Measurements from ENCODE around the gene TLN1.
A peak's percentile ranks its signal among the peaks of the same experiment; 100 is the strongest.

TLN1 gene

DNA sequence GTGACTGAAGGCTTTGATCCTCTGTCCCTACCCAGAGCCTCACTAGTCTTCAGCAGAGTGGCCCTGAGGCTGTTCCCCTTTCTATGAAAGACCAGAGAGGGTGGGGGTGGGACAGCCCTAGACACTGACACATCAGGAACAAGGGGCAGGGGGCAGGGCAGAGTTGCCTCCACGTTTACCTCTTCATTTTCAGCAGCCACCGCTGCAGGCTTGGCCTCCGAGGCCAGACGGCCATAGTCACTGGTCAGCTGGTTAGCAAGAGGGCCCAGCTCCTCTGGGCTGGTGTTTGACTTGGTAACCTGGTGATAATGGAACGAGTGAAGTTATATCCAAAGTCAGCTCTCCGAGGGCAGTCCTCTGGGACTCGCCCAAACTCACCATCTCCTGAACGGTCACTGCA is 26.6 kb downstream of the TLN1 start:
- no peak for DNase-seq

DNA sequence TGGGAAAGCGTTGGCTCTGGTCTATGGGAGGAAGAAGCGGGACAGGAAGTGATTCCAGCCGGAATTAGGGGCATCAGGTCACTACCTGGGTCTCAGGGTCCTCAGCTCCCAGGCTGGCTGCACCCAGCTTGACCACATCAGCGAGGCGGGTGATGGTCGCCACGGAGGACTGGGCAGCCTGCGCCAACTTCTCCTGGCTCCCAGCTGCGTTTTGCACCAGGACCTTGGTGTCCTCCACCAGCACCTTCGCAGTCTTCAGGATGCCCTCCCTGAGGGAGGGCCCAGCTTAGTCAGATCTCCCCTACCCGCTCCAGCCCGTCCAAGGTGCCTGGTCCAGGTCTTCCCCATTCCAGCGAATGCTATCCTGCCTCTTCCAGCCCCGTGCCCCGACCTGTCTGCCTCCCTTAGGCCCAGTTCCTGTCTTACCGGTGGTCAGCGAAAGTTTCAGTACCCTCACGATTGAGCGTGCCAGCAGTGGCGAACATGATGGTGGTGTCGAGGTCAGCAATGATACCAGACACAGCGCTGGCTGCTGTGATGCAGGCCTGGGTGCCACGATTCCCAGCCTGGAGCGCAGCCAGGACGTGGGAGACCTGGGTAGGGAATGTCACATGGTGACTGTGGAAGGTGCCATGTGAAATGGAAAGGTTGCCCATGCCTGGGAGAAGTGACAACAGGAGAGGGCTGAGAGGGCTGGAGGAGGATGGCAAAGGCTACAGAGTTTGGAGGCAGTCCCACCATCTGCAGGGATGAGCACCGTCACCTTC is 27.9 kb downstream of the TLN1 start:
- DNase-seq: no peak

- no peak for DNase-seq
Observed at GRCh38 chr9:35702696-35703095, 29.3 kb downstream of the TLN1 start.

- DNase-seq: no peak
Observed at GRCh38 chr9:35700942-35701341, 31.1 kb downstream of the TLN1 start.

- DNase-seq: no peak
Observed at GRCh38 chr9:35700031-35700430, 32.0 kb downstream of the TLN1 start.

DNA sequence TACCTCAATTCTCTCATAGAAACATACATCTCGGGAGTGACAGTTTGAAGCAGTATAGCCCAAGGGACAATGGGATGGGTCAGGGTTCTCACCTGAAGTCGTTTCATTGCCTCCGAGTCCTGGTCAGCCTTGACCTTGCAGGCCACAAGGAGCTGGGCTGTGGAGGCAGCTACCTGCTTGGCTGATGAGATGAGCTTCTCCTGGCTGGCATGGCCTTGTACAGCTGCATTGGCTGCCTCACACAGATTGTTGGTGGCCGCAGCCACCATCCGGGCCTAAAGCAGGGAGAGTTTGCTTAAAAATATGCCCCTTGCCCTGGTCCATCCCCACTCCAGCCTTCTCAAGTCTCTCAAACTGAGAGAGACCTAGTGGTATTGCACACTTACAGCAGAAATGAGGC is 33.8 kb downstream of the TLN1 start:
- no peak for DNase-seq

- no peak for DNase-seq
Observed at GRCh38 chr9:35697486-35697885, 34.5 kb downstream of the TLN1 start.

DNA sequence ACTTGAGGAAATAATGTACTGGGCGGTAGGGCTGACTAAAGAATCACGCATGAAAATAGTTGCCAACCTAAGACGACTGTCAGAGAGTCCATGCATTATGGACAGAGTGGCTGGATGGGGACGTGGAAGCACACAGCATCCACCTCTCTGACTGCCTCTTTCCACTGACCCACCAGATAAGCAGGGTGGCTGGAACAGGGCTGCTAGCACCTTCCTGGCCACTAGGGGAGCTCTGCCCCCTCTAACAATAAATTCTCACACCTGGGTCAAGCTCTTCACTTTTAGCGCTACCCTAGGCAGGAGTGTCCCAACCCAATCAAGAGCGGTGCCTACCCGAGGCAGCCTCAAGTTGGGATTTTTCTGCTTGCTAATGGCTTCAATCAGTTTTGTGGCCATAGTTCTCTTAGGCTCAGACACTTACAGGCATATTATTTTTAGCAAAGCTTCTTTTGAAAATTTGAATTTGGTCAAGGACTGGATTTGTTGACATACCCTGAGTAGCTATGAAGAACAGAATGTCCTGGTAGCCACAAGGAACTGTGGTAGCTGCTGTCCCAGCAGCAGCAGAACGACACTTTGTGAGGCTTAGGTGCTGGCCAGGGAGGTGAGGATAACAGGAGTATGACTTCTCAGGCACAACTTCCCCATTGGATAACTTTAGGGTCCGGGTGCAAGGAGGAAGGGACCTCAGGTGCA is 35.3 kb downstream of the TLN1 start:
- peak; percentile 83 for DNase-seq

DNA sequence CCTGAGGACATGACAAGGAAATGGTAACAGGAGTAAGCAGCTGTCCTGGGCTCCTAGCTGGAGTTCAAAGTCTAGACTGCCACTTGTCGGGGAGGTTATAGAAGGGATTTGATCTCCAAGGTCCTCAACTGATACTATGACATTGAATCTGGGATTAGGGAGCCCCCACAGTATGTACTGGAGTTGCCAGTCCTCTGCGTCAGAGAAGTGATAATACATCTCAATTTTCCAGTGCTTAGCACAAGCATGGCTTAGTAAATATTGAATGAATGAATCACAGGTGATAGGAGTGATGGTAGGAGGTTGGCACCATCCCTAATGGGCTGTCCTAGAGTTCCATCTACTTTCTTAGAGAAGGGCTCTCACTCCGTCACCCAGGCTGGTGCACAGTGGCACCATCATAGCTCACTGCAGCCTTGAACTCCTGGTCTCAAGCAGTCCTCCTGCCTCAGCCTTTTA is 36.0 kb downstream of the TLN1 start:
- no peak for DNase-seq

DNA sequence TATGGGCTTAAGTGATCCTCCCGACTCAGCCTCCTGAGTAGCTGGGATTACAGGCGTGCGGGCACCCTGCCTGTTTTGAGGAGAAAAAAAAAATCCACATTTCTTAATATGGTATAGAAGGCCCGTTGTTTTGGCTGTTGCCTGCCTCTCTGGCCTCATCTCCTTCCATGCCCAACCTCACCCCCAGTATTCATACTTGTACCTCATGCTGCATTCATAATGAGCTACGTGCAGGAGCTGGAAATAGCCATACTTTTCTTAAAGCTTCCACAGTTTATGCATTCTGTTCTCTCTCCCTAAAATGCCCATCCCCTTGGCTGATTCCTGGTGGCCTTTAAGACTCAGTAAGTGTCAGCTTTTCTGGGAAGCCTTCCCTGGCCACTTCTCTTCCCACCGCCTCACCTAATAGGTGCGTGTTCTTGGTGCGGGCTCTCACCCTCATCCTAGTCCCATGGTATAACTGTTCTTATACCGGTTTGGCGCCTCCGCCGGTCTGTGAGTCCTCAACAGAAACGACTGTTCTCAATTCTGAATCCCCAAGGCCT is 40.2 kb downstream of the TLN1 start:
- DNase-seq: no peak

GRCh38 chr9:35691334-35691650 is 40.7 kb downstream of the TLN1 start:
- no peak for DNase-seq

- peak; percentile 89 for DNase-seq
Observed at GRCh38 chr9:35690614-35691333, 41.2 kb downstream of the TLN1 start.

DNA sequence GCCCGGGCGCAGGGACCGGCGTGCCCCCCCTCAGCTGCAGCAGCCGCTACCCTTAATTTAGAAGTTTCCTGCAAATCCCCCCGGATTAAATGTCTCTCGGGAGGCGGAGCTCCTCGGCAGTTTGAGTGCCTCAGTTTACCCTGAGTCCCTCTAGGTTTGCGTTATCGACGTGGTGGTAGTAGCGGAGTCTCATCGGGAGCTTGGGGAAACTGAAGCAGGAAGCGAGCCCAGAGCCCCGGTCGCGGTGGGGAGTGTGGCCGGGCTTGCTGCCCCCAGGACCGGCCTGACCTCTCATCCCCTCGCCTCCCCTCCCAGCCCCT is 41.7 kb downstream of the TLN1 start:
- no peak for DNase-seq

DNA sequence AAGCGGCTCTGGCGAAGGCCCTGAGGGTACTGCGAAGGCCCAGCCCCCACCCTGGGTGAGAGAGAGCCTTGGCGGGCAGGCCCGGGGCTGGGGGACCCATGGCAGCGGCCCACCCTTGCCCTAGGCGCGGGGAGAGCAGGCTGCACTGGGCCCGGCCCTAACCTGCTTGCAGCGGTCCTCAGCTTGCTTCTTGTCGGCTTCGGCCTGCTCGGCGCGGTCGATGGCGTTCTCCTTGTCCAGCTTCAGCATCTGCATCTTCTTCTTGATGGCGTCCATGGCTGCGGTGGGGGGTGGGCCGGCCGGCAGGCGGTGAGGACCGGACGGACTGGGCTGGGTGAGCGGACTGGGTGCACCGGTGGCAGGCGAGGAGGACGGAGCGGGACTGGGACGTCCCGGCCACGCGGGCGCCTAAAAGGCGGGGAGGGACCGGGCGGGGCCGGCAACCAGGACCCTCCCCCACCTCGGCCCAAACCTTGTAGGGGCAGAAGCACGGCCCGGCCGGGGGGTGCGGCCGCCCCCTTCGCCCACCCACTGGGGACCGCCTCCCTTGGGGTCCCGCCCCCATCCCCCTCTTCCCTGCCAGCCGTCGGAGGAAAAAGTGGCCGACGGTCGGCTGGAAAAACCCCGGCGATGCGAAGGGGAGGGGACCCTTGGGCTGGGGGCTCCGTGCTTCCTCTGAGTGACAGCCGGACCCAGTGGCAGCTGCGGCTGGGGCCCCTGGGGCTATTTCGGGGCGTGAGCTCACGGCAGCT is 42.3 kb downstream of the TLN1 start, which contains the start of gene TPM2:
TPM2 (minus strand) TSS at position 384 of the 752 bp plus-strand sequence; CDS start at position 276, 108 bp downstream.
- DNase-seq: peak; percentile 93

DNA sequence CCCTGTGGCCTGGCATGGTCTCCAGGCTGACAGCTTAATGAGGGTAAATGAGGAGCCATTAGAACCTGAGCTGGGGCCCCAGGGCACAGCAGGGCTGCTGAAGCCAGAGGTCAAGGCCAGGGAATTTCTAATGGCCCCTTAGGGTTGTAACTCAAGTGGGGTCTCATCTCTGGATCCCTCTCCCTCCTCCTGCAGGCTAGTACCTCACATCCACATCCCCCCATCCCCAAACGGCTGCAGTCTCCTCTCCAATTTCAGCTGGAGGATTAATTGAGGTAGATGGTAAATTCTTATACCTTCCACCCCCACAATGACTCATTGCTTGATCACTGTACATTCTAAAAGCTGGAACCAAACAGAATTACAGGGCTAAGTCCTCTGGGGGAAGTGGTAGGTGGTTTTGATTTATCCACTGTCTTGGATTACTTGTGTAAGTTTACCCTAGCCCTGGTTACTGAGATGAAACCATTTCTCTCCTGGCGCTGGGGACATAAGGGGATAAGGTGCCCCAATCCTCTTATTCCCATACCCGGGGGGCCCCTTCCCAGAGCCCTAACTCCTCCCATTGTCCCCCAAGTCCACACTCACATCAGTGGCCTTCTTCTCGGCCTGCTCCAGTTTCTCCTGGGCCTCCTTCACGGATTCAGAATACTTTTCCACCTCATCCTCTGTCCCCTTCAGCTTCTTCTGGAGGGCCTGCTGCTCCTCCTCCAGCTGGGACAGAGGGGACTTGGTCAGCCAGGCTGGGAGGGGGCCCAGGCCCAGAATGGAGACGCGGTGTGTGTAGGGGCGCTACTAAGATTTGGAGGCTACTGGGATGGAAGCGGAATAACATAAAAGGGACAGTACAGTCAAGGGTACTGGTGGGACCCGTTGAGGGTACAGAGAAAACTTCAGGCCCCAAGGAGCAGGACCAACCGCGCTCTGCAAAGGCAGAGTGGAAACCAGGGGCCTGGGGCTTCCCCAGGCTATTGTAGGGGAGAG is 43.1 kb downstream of the TLN1 start:
- DNase-seq: no peak

DNA sequence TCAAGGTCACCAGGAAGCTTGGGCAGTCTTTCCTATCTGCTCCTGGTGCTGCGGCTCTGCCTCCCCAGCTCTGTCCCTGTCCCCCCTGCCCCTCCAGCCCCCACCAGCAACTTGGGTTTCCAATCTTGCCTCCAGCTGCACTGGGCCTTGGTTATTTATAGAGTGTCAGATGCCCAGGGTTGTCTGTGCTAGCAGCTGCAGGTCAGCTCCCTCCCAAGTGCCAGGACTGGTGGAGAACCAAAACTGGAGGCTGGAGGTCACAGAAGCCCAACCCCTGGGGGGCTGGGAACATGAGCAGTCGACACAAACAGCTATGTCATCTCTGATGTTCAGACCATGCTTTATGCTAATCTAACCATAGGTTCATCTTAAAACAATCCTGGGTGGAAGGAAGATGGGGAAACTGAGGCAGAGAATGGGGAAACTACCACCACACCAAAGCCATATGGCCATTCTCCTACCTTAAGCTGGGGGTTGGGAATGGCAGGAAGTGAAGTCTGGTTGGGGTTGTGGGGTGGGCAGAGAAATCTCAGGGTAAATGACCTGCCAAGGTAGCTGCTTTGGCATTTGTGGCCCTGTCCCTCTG is 43.9 kb downstream of the TLN1 start:
- no peak for DNase-seq

DNA sequence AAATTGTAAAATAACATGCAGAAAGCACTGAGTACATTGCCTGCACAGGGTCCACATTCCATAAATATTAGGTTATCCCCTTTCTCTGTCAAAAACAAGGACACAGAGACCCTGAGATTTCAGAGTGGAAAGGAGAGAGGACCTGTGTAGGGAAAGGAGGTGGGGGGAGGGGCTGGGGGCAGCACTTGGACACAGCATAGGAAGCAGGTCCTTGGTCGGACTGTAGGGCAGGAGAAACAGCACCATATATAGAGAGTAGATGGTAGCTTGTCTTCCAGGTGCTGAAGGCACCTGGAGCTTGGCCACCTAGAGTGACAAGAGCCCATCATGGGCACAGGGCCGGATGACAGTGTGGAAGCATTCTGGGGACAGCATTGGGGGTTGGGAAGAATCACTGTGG is 44.7 kb downstream of the TLN1 start:
- DNase-seq: no peak

DNA sequence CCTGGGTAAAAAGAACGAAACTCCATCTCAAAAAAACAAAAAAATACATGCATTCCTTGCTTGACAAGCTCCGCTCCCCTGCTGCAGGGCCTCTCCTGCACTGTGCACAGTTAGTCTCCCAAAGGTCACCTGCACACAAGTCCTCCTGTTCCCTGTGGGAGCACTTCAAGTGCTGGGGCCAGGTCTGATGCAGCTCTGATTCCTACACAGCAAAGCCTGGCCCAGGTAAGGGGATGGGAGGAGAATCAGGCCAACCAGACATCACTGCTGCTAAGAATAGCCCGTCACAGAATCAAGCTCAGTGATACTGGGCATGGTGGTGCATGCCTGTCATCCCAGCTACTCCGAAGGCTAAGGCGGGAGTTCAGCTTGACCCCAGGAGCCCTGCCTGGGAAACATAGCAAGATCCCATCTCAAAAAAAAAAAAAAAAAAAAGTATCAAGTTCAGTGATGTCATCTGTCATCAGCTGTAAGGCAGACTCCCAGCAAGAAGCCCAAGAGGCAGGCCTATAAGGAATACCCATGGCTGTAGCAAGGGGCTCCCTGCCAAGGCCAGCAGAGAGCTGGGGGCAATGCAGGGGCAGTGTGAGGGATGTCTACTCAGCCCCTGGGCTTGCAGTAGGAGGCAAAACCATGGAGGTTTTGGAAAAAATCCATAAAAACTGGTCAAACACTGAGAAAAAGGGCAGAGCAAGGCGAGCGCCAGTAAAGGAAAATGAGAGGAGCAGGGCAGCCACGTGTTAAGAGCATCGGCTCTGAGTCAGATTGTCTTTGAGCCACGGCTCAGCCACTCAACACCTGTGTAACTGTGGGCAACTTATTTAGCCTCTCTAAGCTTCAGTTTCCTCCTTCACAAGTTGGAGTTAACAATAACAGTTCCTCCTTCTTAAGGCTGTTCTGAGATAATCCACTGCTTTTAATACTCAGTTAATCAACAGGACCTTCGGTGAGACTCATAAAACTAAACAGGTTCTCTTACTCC is 45.5 kb downstream of the TLN1 start:
- DNase-seq: no peak

GRCh38 chr9:35685506-35685905 is 46.5 kb downstream of the TLN1 start:
- DNase-seq: no peak

- DNase-seq: no peak
Observed at GRCh38 chr9:35684921-35685320, 47.1 kb downstream of the TLN1 start.
